HG03378 (cell line): ENCODE measurements around the gene CARD11.
A peak's percentile ranks its signal among the peaks of the same experiment; 100 is the strongest.

ENCODE experiments used
- ATAC-seq: cut with Tn5 transposase; IDR thresholded peaks from one replicate; pipeline ENCODE4 v1.9.1; 2021; ENCODE audit warnings: mild to moderate bottlenecking, moderate library complexity; ENCODE audit not compliant: unreplicated experiment

The CARD11 gene

GRCh38 chr7:3043544-3044371 is at the start of gene CARD11:
TSS of gene CARD11 (minus strand) at chr7:3043867. CDS start at chr7:2958506, 85,361 bp downstream.
- ATAC-seq: no peak

GRCh38 chr7:3092468-3092867 is 48.8 kb upstream of the CARD11 start:
- ATAC-seq: peak; percentile 74

GRCh38 chr7:3091631-3092030 is 48.0 kb upstream of the CARD11 start:
- no peak for ATAC-seq

GRCh38 chr7:3089493-3089892 is 45.8 kb upstream of the CARD11 start:
- ATAC-seq: no peak

- no peak for ATAC-seq
These were observed 43.6 kb upstream of the CARD11 start for GRCh38 chr7:3087243-3087755.

GRCh38 chr7:3083350-3083749 is 39.7 kb upstream of the CARD11 start:
- no peak for ATAC-seq

- ATAC-seq: no peak
These were observed 39.2 kb upstream of the CARD11 start for GRCh38 chr7:3082831-3083230.

- no peak for ATAC-seq
These were observed 38.7 kb upstream of the CARD11 start for GRCh38 chr7:3082386-3082785.

GRCh38 chr7:3080106-3080505 is 36.4 kb upstream of the CARD11 start:
- ATAC-seq: no peak

- ATAC-seq: no peak
These were observed 34.8 kb upstream of the CARD11 start for GRCh38 chr7:3078514-3078913.

GRCh38 chr7:3076700-3077099 is 33.0 kb upstream of the CARD11 start:
- ATAC-seq: no peak

- no peak for ATAC-seq
These were observed 32.5 kb upstream of the CARD11 start for GRCh38 chr7:3076163-3076562.

GRCh38 chr7:3075441-3075840 is 31.8 kb upstream of the CARD11 start:
- no peak for ATAC-seq

GRCh38 chr7:3074459-3074821 is 30.8 kb upstream of the CARD11 start:
- ATAC-seq: no peak

- no peak for ATAC-seq
These were observed 30.2 kb upstream of the CARD11 start for GRCh38 chr7:3073763-3074458.

- ATAC-seq: no peak
These were observed 27.2 kb upstream of the CARD11 start for GRCh38 chr7:3070908-3071307.

- ATAC-seq: no peak
These were observed 26.2 kb upstream of the CARD11 start for GRCh38 chr7:3069771-3070449.

GRCh38 chr7:3068530-3068929 is 24.9 kb upstream of the CARD11 start:
- ATAC-seq: peak; percentile 50

- no peak for ATAC-seq
These were observed 24.1 kb upstream of the CARD11 start for GRCh38 chr7:3067606-3068380.

- peak; percentile 43 for ATAC-seq
These were observed 23.5 kb upstream of the CARD11 start for GRCh38 chr7:3067193-3067592.

GRCh38 chr7:3066506-3066905 is 22.8 kb upstream of the CARD11 start:
- ATAC-seq: no peak
